Upper lobe of left lung (tissue), 6 donors: ENCODE measurements around the gene CDH15. TPM values are rescaled to one million over a fixed set of nuclear protein-coding genes. Genes with fewer than 3 reads are reported as not detected.
"Not testable (repeated sequence)": the region's sequence is repeated elsewhere in the genome, so short reads cannot be mapped to it uniquely, and the experiment has no call there.

Experiments used
- ATAC-seq, 2 donors: fragments of 200-7000 bp; cut with Tn5 transposase; one replicate each; pipeline ENCODE4 v1.9.1; 2022; ENCODE audit warnings: mild to moderate bottlenecking in 2 of 2, moderate library complexity in 2 of 2; ENCODE audit not compliant: low FRiP score in 2 of 2
- DNase-seq, 2 donors: peaks; one replicate each; pipeline ENCODE4 v3.0.0-alpha.2; 2019 to 2020
- H3K27ac ChIP-seq, 4 donors: fragments of 200-600 bp; sonication (generic); one replicate each; pipeline ENCODE4 v1.5.1; 2016 to 2019
- H3K27me3 ChIP-seq, 4 donors: fragments of 200-600 bp; sonication (generic); one replicate each; pipeline ENCODE4 v1.5.1; 2017 to 2019
- H3K36me3 ChIP-seq, 4 donors: fragments of 200-600 bp; sonication (generic); one replicate each; pipeline ENCODE4 v1.5.1; 2016 to 2019
- H3K4me1 ChIP-seq, 4 donors: fragments of 200-600 bp; sonication (generic); one replicate each; pipeline ENCODE4 v1.5.1; 2018 to 2019
- H3K4me3 ChIP-seq, 4 donors: fragments of 200-600 bp; sonication (generic); one replicate each; pipeline ENCODE4 v1.5.1; 2017 to 2019; ENCODE audit warnings: mild to moderate bottlenecking in 2 of 4, moderate library complexity in 1 of 4
- H3K9me3 ChIP-seq, 4 donors: fragments of 200-600 bp; sonication (generic); one replicate each; pipeline ENCODE4 v1.5.1; 2018 to 2019
- CTCF ChIP-seq, 6 experiments: fragments of 450-650 bp in 4 of 6; fragments of 200-600 bp in 2 of 6; sonication (generic) in 2 of 6; IDR thresholded peaks; one replicate each; pipeline ENCODE4 v1.5.1; 2016 to 2019; ENCODE audit warnings: antibody characterized with exemption in 6 of 6
- EP300 ChIP-seq, 4 donors: sonication (generic); formaldehyde crosslinking; IDR thresholded peaks; one replicate each; pipeline ENCODE4 v1.5.1; 2017; ENCODE audit warnings: antibody characterized with exemption in 4 of 4, control low read depth in 2 of 4
- POLR2A ChIP-seq, 4 donors: fragments of 450-650 bp; IDR thresholded peaks; one replicate each; pipeline ENCODE4 v1.5.1; 2016 to 2017; ENCODE audit warnings: antibody characterized with exemption in 4 of 4, mild to moderate bottlenecking in 2 of 4
- POLR2AphosphoS5 ChIP-seq, 2 donors: sonication (generic); formaldehyde crosslinking; IDR thresholded peaks; one replicate each; pipeline ENCODE4 v1.5.1; 2017; ENCODE audit warnings: antibody characterized with exemption in 2 of 2
- WGBS, 2 donors: methylation state at CpG; one replicate each; pipeline ENCODE4 v1.1.5; 2017 to 2018; 5-methylcytosine and 5-hydroxymethylcytosine counted together
- total RNA-seq, 6 donors: library from RNA; depleted of rRNA in 4 of 6; stranded (reverse); fragments of >200 nt in 4 of 6; gene quantifications; one replicate each; pipeline versions ENCODE4 v1.1.0 to v1.2.1, GENCODE V29; 2016 to 2021
- donor health status: DM: no; HTN: no; CAD: no; lungs with moderate emphysema.
- donor health status: DM: no; HTN: yes; CAD: no; lungs with severe emphysema.

Gene CDH15
- total RNA-seq, 6 donors from 2014 or later, result 0.39 to 4.2 (median 1.2) TPM

- Histone ChIP-seq H3K27me3 (no peaks in the 10 kb centered on the region), H3K36me3 (no peaks in the 10 kb centered on the region), H3K27ac (no peak overlapping the region), H3K4me1 (peaks cover 6 to 11% (median 10%) of the 10 kb centered on the region in 4 donors), H3K9me3 (no peaks in the 10 kb centered on the region), H3K4me3 (no peak overlapping the region)
- 57 to 61% methylated on average over 11 to 19 of the region's 19 CpGs for WGBS, 2 donors
- DNase-seq (peak in 1 of 2 donors; percentile 72), ATAC-seq (peak; percentile 11 to 20)
- TF ChIP-seq POLR2AphosphoS5 (IDR thresholded peaks at IDR 0.05) (no peak), CTCF (IDR thresholded peaks at IDR 0.05) (no peak), POLR2A (IDR thresholded peaks at IDR 0.05) (no peak), EP300 (IDR thresholded peaks at IDR 0.05) (no peak)
Measured at GRCh38 chr16:89187032-89187769, 15.7 kb downstream of the CDH15 start.

GRCh38 chr16:89187770-89188392, 16.3 kb downstream of the CDH15 start:
- TF ChIP-seq EP300 (IDR thresholded peaks at IDR 0.05) (no peak), CTCF (IDR thresholded peaks at IDR 0.05) (no peak), POLR2A (IDR thresholded peaks at IDR 0.05) (no peak), POLR2AphosphoS5 (IDR thresholded peaks at IDR 0.05) (no peak)
- no peaks in the 10 kb centered on the region for H3K27me3 ChIP-seq
- no peak overlapping the region for H3K4me3 ChIP-seq
- H3K36me3 ChIP-seq, result no peaks in the 10 kb centered on the region
- no peaks in the 10 kb centered on the region for H3K9me3 ChIP-seq
- peaks cover 6 to 12% (median 11%) of the 10 kb centered on the region in 4 donors for H3K4me1 ChIP-seq
- WGBS, 2 donors, result 72 to 74% methylated on average over 17 to 19 of the region's 19 CpGs
- ATAC-seq (no peak), DNase-seq (peak in 1 of 2 donors; percentile 70)
- no peak overlapping the region for H3K27ac ChIP-seq

GRCh38 chr16:89188471-89189357, 17.2 kb downstream of the CDH15 start:
- ATAC-seq, H3K27ac ChIP-seq, H3K9me3 ChIP-seq, H3K4me3 ChIP-seq, H3K36me3 ChIP-seq, H3K27me3 ChIP-seq: not testable (repeated sequence)
- peaks cover 6 to 20% (median 17%) of the 10 kb centered on the region in 4 donors for H3K4me1 ChIP-seq
- peak in 1 of 2 donors; percentile 68 for DNase-seq
- 82 to 89% methylated on average over 14 to 15 of the region's 25 CpGs for WGBS, 2 donors

GRCh38 chr16:89189358-89190025, 17.9 kb downstream of the CDH15 start:
- H3K36me3 ChIP-seq, result no peaks in the 10 kb centered on the region
- TF ChIP-seq EP300 (IDR thresholded peaks at IDR 0.05) (no peak), CTCF (IDR thresholded peaks at IDR 0.05) (no peak), POLR2AphosphoS5 (IDR thresholded peaks at IDR 0.05) (no peak)
- H3K4me3 ChIP-seq, result no peak overlapping the region
- H3K27ac ChIP-seq, result no peak overlapping the region
- no peak for ATAC-seq
- peaks cover 6 to 24% (median 17%) of the 10 kb centered on the region in 4 donors for H3K4me1 ChIP-seq
- H3K9me3 ChIP-seq, result no peaks in the 10 kb centered on the region
- no peak for DNase-seq
- H3K27me3 ChIP-seq, result no peaks in the 10 kb centered on the region
- WGBS, 2 donors, result 57 to 60% methylated on average over 12 to 13 of the region's 14 CpGs
